Measurements from ENCODE around the gene OR12D3. TPM values are rescaled to one million over a fixed set of nuclear protein-coding genes. Genes with fewer than 3 reads are reported as not detected.
"Not testable (repeated sequence)": the region's sequence is repeated elsewhere in the genome, so short reads cannot be mapped to it uniquely, and the experiment has no call there.

OR12D3 gene
- total and polyA plus RNA-seq, 3 donors from 2014 or later = 0.16 to 0.19 TPM; not detected in 1

DNA sequence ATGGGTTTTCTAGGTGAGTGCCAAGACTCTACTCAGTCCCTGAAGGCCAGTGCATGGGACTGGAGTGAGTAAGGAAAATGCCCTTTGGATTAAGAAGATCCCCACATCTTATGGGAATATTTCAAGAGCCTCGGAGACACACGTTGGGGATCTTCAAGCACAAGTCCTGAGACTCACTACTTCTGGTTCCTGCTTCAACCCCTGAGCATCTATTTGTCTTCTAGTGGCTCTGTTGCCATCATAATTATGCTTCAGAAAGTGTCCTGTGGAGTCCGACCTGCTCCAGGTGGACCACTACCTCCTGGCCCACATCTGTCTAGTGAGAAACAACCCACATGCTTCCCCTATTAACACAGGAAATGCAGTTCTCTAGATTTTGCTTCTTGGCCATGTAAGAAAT is 6.3 kb downstream of the OR12D3 start, which contains the start of gene OR5V1:
OR5V1 (minus strand) TSS at position 101 of the 400 bp plus-strand sequence. CDS start 12,670 bp downstream, outside the sequence.
- no peak for TF ChIP-seq POLR2A (IDR thresholded peaks at IDR 0.05)
- TF ChIP-seq, protein P1, sequence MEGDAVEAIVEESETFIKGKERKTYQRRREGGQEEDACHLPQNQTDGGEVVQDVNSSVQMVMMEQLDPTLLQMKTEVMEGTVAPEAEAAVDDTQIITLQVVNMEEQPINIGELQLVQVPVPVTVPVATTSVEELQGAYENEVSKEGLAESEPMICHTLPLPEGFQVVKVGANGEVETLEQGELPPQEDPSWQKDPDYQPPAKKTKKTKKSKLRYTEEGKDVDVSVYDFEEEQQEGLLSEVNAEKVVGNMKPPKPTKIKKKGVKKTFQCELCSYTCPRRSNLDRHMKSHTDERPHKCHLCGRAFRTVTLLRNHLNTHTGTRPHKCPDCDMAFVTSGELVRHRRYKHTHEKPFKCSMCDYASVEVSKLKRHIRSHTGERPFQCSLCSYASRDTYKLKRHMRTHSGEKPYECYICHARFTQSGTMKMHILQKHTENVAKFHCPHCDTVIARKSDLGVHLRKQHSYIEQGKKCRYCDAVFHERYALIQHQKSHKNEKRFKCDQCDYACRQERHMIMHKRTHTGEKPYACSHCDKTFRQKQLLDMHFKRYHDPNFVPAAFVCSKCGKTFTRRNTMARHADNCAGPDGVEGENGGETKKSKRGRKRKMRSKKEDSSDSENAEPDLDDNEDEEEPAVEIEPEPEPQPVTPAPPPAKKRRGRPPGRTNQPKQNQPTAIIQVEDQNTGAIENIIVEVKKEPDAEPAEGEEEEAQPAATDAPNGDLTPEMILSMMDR (IDR thresholded peaks at IDR 0.05) = no peak

DNA sequence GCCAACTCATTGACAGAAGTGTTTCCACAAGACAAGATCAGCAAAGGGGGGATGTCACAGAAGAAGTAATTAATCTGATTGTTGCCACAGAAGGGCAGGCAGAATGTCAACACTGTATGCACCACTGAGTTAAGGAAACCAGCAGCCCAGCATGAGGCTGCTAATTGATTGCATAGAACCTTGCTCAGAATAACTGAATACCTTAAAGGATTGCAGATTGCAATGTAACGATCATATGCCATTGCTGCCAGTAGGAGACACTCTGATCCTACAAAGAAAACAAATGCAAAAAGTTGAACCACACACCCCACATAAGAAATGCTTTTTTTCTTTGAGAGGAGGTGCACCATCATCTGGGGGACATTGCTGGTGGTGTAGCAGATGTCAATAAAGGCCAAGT is 19.5 kb downstream of the OR12D3 start:
- Histone ChIP-seq H3K4me1 (no peaks in the 10 kb centered on the region), H3K4me3 (no peak overlapping the region), H3K27me3 (no peaks in the 10 kb centered on the region), H3K9me3 (no peaks in the 10 kb centered on the region), H3K36me3 (ENCODE audit: low read depth, missing control alignments) (no peaks in the 10 kb centered on the region), H3K27ac (no peak overlapping the region)
- intact Hi-C loops (cut with DNase I; ENCODE audit: low total_unique reads) = no loop called here
- WGBS, 2 donors = 50 to 81% methylated on average over 1 of the region's 1 CpG
- no peak for DNase-seq
- TF ChIP-seq, protein P1 (IDR thresholded peaks at IDR 0.05) = no peak
- TF ChIP-seq POLR2A (IDR thresholded peaks at IDR 0.05) = no peak

More for the DNA sequence above, 6.3 kb downstream of the OR12D3 start, which contains the start of gene OR5V1:
- Histone ChIP-seq H3K27ac (no peak within 1 kb of the TSS), H3K27me3 (no peaks in the 10 kb centered on the region), H3K9me3 (no peaks in the 10 kb centered on the region), H3K36me3 (ENCODE audit: low read depth, missing control alignments) (no peaks in the 10 kb centered on the region), H3K4me3 (no peak within 1 kb of the TSS), H3K4me1 (no peaks in the 10 kb centered on the region)
- DNase-seq = no peak
- intact Hi-C loops (cut with DNase I; ENCODE audit: low total_unique reads) = no loop called here
- 79 to 87% methylated on average over 3 of the region's 3 CpGs for WGBS, 2 donors

DNA sequence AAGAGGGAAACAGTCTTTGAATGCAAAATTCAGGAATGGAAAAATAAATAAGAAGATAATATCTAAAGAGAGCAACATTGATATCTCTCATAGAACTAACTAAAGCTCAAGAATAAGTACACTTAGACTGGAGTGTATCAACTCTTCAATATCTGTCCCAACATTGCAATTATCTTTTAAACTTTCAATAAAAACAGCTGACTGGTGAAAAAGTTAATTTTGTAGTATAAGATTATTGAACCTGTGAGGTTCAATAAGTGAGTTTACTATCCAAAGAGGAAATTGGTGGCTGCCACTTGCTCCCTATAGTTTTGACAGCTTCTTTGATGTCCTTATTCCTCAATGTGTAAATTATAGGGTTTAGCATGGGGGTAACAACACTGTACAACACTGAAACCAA is 20.1 kb downstream of the OR12D3 start:
- intact Hi-C loops (cut with DNase I; ENCODE audit: low total_unique reads) = no loop called here
- no peak for DNase-seq
- TF ChIP-seq, protein P1 (IDR thresholded peaks at IDR 0.05) = no peak
- no peak for TF ChIP-seq POLR2A (IDR thresholded peaks at IDR 0.05)
- H3K4me3 ChIP-seq = no peak overlapping the region
- no peaks in the 10 kb centered on the region for H3K4me1 ChIP-seq
- H3K36me3 ChIP-seq (ENCODE audit: low read depth, missing control alignments) = no peaks in the 10 kb centered on the region
- no peaks in the 10 kb centered on the region for H3K27me3 ChIP-seq
- H3K27ac ChIP-seq = no peak overlapping the region
- no peaks in the 10 kb centered on the region for H3K9me3 ChIP-seq

DNA sequence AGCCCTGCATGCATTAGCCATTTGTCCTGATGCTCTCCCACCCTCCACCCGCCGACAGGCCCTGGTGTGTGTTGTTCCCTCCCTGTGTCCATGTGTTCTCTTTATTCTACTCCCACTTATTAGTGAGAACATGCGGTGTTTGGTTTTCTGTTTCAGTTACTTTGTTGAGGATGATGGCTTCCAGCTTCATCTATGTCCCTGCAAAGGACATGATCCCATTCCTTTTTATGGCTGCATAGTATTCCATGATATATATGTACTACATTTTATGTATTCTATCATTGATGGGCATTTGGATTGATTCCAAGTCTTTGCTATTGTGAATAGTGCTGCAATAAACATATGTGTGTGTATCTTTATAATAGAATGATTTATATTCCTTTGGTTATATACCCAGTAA is 25.7 kb downstream of the OR12D3 start:
- H3K9me3 ChIP-seq; intact Hi-C loops (cut with DNase I; ENCODE audit: low total_unique reads); H3K4me3 ChIP-seq; H3K36me3 ChIP-seq (ENCODE audit: low read depth, missing control alignments); H3K4me1 ChIP-seq; H3K27me3 ChIP-seq; DNase-seq; H3K27ac ChIP-seq: not testable (repeated sequence)
- WGBS, 2 donors = 95 to 98% methylated on average over 3 of the region's 3 CpGs

DNA sequence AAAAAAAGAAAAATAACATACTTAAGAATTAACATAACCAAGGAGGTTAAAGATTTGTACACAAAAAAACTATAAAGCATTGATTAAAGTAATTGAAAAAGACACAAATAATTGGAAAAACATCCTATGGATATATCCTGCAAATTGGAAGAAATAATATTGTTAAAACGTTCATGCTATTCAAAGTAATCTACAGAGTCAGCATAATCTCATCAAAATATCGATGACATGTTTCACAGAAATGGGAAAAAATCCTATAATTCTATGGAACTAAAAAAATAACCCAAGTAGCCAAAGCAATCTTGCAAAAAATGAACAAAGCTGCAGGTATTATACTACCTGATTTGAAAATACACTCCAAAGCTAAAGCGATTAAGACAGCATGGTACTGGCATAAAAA is 29.7 kb downstream of the OR12D3 start:
- Histone ChIP-seq H3K4me3 (no peak overlapping the region), H3K9me3 (no peaks in the 10 kb centered on the region), H3K27me3 (no peaks in the 10 kb centered on the region), H3K36me3 (ENCODE audit: low read depth, missing control alignments) (no peaks in the 10 kb centered on the region), H3K27ac (no peak overlapping the region), H3K4me1 (no peaks in the 10 kb centered on the region)
- intact Hi-C loops (cut with DNase I; ENCODE audit: low total_unique reads) = no loop called here
- no peak for DNase-seq
- WGBS, 2 donors = 84 to 88% methylated on average over 3 of the region's 3 CpGs
- TF ChIP-seq POLR2A (IDR thresholded peaks at IDR 0.05) = no peak
- TF ChIP-seq, protein P1 (IDR thresholded peaks at IDR 0.05) = no peak
